Neural cell (in vitro differentiated cells): ENCODE results near the gene GPAM.
"Not testable (repeated sequence)": the region's sequence is repeated elsewhere in the genome, so short reads cannot be mapped to it uniquely, and the experiment has no call there.

ENCODE experiments used
- CTCF ChIP-seq: fragments of 450-650 bp; IDR thresholded peaks from 2 replicates; pipeline ENCODE4 v1.5.1; 2014; ENCODE audit warnings: antibody characterized with exemption, mild to moderate bottlenecking, moderate library complexity; ENCODE audit not compliant: poor library complexity, severe bottlenecking
- POLR2AphosphoS5 ChIP-seq: IDR thresholded peaks from 2 replicates; pipeline ENCODE4 v1.6.1; 2012

GRCh38 chr10:112200259-112200658, 16.7 kb upstream of the GPAM start:
- TF ChIP-seq CTCF, POLR2AphosphoS5: not testable (repeated sequence)
